ENCODE measurements around the gene PPP2R3B.

DNA sequence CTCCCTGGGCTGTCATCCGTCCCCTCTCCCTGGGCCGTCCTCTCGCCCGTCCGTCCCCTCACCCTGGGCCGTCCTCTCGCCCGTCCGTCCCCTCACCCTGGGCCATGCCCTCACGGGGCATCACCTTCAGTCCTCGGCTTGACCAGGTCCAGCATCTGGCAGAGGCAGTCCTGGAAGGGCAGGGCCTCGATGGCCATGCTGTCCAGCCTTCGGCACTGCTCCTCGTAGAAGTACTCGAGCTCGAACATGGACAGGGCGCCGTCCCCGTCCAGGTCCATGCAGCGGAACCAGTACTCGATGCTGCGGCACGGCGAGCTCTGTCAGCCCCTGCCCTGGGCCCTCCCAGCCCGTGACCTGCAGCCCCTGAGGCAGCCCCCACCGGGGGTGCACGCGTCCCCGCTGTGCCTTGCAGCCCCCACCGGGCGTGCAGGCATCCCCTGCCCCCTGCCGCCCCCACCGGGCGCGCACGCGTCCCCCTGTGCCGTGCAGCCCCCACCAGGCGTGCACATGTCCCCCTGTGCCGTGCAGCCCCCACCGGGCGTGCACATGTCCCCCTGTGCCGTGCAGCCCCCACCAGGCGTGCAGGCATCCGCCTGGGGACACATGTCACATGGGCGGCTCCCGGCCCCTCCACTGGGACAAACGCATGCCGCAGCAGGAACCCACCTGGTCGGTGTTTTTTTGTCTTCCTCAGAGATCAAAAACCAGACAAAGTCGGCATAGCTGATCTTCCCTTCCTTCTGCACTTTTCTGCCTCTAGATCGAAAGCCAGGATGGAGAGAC is 45.9 kb downstream of the PPP2R3B start:
- TF ChIP-seq NFRKB (IDR thresholded peaks at IDR 0.05): no peak
- TF ChIP-seq FOXM1 (IDR thresholded peaks at IDR 0.05; ENCODE audit: borderline replicate concordance): no peak
- TF ChIP-seq SP1 (IDR thresholded peaks at IDR 0.05): no peak
- no peak for TF ChIP-seq ELF4 (IDR thresholded peaks at IDR 0.05)
- TF ChIP-seq SUZ12 (IDR thresholded peaks at IDR 0.05): no peak
- TF ChIP-seq CTBP1 (IDR thresholded peaks at IDR 0.05; ENCODE audit: borderline replicate concordance): no peak
- no peak for TF ChIP-seq L3MBTL2 (conservative IDR thresholded peaks at IDR 0.05)
- TF ChIP-seq TARDBP (IDR thresholded peaks at IDR 0.05): no peak
- no peak for TF ChIP-seq FOXK2 (IDR thresholded peaks at IDR 0.05)
- TF ChIP-seq, protein P1, sequence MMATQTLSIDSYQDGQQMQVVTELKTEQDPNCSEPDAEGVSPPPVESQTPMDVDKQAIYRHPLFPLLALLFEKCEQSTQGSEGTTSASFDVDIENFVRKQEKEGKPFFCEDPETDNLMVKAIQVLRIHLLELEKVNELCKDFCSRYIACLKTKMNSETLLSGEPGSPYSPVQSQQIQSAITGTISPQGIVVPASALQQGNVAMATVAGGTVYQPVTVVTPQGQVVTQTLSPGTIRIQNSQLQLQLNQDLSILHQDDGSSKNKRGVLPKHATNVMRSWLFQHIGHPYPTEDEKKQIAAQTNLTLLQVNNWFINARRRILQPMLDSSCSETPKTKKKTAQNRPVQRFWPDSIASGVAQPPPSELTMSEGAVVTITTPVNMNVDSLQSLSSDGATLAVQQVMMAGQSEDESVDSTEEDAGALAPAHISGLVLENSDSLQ (IDR thresholded peaks at IDR 0.05): no peak
